GM18517 (cell line): ENCODE results near the gene PHETA1.

Experiments
- ATAC-seq: cut with Tn5 transposase; IDR thresholded peaks from one replicate; pipeline ENCODE4 v1.9.1; 2021; ENCODE audit warnings: mild to moderate bottlenecking, moderate library complexity; ENCODE audit not compliant: unreplicated experiment

The PHETA1 gene

DNA sequence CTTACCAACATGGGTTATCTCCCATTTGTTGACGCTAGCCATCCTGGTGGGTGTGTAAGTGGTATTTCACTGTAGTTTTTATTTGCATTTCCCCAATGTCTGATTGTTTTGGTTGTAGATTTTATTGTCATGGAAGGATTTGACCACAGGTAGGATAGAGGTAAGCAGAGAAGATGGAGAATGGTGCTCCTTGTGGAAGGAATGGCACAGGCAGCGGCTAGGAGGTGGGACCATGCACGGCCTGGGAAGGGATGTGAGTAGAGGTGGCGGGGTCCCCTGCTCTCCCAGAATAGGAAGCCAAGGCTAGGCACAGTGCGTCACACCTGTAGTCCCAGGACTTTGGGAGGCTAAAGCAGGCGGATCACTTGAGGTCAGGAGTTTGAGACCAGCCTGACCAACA lies 41.4 kb downstream of the PHETA1 start:
- ATAC-seq: no peak

DNA sequence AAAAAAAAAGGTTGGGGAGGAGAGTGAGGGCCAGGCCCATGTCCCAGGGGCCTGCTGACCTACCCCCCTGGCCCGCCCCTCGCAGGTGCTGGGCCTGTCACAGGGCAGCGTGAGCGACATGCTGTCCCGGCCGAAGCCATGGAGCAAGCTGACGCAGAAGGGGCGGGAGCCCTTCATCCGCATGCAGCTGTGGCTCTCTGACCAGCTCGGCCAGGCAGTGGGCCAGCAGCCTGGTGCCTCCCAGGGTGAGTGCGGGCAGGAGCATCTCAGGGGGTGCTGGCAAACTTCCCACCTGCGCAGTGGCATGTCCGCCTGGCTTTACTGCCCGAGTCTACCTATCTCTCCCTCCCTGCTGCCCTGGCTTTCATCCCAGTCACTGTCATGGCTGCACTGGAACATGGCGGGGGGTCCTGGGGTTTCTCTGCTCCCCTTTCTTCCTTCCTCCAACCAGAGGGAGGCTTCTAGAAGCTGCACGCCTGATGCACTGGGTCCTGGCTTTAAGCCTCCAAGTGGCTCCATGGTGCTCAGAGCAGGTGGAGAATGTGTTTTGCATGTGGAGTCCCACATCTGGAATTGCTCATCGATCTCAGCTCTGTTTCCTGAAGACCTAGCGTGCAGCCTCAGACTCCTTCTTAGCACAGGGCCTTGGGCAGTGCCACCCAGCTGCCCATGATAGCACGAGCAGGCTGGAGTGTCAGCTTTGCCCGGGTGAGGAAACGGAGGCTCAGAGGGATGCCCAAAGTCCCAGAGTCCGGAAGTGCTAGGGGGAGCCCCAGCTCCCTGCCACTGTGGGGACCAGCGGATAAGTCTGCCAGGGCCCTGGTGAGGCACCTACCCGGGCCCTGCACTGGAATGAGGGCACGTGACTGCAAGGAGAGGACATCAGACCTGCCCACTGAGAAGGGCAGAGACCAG lies 46.3 kb downstream of the PHETA1 start:
- no peak for ATAC-seq

DNA sequence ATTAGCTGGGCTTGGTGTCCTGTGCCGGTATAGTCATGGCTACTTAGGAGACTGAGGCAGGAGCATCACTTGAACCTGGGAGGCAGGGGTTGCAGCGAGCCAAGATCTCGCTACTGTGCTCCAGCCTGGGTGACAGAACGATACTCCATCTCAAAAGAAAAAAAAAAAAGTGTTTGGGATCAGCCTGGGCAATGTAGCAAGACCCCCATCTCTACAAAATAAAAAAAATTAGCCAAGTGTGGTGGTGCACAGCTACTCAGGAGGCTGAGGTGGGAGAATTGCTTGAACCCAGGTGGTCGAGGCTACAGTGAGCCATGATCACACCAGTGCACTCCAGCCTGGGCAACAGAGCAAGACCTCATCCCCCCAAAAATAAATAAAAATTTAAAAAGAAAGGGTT lies 47.6 kb downstream of the PHETA1 start:
- ATAC-seq: no peak

DNA sequence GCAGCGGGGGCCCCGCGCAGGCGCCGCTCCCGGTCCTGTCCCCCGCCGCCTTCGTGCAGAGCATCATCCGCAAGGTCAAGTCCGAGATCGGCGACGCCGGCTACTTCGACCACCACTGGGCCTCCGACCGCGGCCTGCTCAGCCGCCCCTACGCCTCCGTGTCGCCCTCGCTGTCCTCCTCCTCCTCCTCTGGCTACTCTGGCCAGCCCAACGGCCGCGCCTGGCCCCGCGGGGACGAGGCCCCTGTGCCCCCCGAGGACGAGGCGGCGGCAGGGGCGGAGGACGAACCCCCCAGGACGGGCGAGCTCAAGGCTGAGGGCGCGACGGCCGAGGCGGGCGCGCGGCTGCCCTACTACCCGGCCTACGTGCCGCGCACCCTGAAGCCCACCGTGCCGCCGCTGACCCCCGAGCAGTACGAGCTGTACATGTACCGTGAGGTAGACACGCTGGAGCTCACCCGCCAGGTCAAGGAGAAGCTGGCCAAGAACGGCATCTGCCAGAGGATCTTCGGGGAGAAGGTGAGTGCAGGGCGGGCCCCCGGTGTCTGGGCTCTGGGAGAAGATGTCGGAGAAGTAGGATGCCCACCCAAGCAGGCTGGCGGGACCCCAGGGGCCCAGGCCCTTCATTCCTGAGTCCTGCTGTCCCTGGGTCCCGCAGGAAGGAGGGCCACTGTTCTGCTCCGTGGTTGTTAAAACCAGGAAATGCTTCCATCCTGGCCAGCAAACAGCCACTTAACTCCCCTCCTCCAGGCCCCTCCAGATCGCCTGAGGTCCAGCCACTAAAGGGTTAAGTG lies 48.4 kb downstream of the PHETA1 start:
- ATAC-seq: no peak

DNA sequence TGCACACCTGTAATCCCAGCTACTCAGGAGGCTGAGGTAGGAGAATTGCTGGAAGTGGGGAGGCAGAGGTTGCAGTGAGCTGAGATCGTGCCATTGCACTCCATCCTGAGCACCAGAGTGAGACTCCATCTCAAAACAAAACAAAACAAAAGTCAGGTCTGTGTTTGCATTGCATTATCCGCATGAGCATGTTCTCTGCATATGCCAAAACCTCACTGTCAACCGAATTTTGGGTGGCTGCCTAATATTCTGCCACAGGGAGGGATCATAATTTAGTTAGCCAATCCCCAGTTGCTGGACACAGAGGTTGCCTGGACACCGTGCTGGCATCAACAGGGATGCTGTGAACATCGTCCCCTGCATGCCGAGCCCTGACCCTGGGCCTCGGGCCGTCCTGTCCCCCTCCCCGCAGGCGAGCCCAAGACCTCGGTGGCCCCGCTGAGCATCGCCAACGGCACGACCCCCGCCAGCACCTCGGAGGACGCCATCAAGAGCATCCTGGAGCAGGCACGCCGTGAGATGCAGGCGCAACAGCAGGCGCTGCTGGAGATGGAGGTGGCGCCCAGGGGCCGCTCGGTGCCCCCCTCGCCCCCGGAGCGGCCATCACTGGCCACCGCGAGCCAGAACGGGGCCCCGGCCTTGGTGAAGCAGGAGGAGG lies 49.2 kb downstream of the PHETA1 start:
- no peak for ATAC-seq

DNA sequence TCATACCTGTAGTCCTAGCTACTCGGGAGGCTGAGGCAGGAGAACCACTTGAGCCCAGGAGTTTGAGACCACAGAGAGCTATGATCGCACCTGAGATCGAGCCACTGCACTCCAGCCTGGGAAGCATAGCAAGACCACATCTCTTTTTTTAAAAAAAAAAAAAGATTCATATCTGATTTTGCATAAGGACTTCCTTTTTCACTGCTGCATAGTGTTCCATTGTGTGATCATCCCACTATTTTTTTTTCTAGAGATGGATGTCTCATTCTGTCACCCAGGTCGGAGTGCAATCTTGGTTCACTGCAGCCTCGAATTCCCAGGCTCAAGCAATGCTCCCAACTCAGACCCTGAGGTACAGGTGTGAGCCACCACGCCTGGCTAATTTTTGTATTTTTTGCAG lies 50.4 kb downstream of the PHETA1 start:
- no peak for ATAC-seq

DNA sequence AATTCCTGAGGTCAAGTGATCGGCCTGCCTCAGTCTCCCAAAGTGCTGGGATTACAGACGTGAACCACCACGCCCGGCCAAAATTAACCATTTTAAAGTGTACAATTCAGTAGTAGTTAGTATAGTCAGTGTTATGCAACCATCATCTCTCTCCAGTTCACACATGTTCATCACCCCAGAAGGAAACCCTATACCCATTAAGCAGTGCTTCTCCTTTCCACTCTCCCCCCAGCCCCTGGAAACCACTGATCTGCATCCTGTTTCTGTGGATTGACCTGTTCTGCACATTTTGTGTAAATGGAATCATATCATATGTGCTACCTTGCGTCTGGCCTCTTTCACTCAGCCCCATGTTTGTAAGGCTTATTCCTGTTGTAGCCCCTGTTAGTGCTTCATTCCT lies 52.2 kb downstream of the PHETA1 start:
- no peak for ATAC-seq

DNA sequence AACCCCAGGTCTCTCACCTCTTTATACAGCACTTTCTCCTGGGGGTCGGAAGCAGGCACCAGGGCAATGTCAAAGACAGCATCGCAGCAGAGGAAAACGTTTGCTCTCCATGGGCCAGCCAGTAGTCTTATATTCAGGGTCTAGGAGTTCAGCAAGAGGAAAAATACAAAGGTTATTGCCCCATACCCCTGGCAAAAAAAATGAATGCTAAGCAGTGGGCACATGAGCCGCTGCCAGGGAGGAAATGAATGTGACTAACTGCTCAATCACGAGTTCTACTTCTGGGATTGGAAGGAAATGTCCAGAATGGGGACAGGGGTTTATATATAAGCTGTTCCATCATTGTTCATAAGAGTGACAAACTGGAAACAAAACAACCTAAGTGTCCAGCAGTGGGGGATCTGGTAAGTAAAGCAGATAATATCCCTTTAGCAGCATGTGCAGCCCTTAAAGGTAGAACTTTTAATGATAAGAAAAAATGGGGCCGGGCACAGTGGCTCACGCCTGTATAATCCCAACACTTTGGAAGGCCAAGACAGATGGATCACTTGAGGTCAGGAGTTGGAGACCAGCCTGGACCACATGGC lies 53.8 kb downstream of the PHETA1 start:
- ATAC-seq: no peak

DNA sequence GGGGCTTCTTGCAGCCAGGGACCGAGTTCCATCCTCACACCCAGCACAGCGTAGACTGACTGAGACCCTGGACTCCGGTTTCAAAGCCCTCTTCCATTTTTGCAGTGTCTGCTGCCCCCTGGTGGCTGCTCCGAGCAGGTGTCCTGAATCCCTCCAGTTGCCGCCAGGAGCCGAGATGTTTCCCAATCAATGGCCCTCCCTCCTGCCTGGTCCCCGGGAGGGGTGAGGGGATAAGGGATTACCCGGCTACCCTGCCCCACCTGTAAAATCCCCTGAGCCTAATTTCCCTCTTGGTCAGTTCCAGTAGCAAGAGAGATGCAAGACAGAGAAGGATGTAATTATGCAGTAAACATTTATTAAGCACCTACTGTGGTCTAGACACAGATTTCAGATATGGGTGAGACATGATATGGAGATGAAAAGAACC lies 55.0 kb downstream of the PHETA1 start:
- no peak for ATAC-seq

DNA sequence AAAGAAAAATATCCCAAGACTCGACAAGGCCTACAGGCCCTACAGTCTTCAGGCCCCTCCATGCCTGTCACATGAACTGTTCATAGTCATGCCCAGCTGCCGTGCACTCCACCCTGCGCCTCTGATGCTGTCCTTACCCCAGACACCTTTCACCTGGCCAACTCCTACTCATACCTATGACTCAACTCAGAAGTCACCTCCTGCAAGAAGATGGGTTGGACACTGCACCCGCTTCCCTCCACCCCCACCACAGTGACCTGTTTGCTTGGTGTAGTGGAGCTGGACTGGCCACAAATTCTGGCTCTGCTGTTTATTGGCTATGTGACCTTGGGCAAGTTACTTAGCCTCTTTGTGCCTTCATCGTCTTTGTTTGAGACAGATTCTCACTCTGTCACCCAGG lies 56.2 kb downstream of the PHETA1 start:
- no peak for ATAC-seq

DNA sequence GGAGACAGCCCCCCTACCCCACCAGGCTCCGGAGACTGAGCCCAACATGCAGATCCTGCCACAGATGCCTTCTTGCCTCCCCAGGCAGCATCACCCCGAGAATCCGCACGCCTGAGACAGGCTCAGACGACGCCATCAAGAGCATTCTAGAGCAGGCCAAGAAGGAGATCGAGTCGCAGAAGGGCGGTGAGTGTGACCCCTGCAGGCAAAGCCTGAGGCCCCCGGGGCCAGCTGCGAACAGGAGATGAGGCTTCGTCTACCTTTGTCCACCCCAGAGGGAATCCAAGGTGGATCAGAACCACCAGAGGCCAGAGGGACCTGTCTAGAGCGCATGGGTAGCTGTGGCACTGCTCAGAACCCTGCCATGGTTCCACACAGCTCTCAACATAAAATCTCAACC lies 56.9 kb downstream of the PHETA1 start:
- no peak for ATAC-seq

DNA sequence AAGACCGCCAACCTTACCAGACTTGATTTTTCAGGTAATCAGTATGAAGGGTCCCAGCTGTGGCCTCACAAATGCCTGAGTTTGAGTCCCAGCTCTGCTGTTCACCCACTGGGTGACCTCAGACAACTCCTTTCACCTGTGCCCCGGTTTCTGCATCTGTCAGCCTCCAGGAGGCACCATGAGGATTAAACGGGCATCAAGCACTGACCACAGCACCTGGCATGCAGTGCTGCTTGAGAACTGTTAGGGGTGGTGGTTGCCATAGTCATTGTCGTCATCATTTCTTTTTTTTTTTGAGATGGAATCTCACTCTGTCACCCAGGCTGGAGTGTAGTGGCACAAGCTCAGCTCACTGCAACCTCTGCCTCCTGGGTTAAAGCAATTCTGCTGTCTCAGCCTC lies 57.9 kb downstream of the PHETA1 start:
- ATAC-seq: no peak
